Measurements from ENCODE around the gene FAM187B. TPM values are rescaled to one million over a fixed set of nuclear protein-coding genes. Genes with fewer than 3 reads are reported as not detected.
A peak's percentile ranks its signal among the peaks of the same experiment; 100 is the strongest.

FAM187B gene
- total RNA-seq, 1 donor from 2014 or later: not detected

GRCh38 chr19:35265126-35265899 is 36.8 kb upstream of the FAM187B start:
- Histone ChIP-seq H3K36me3 (ENCODE audit: insufficient read depth, low read length) (peaks cover 2% of the 10 kb centered on the region), H3K27me3 (ENCODE audit: insufficient read depth, low read length) (no peaks in the 10 kb centered on the region), H3K4me1 (ENCODE audit: insufficient read depth, low read length) (peaks cover 5% of the 10 kb centered on the region), H2AFZ (ENCODE audit: low read depth, low read length) (no peak overlapping the region), H3K9me3 (ENCODE audit: insufficient read depth, low read depth, low read length) (no peaks in the 10 kb centered on the region), H4K20me1 (ENCODE audit: insufficient read depth, low read length) (peaks cover 5% of the 10 kb centered on the region), H3K79me2 (ENCODE audit: insufficient read depth, low read length) (peaks cover 22% of the 10 kb centered on the region), H3K4me3 (ENCODE audit: insufficient read depth, low read depth, low read length) (no peak overlapping the region), H3K9ac (ENCODE audit: low read length) (no peak overlapping the region), H3K27ac (ENCODE audit: low read depth, low read length) (no peak overlapping the region), H3K4me2 (ENCODE audit: low read length) (no peak overlapping the region)
- Mint-ChIP-seq H3K27ac (ENCODE audit: unreplicated experiment) (no peak overlapping the region), H3K36me3 (ENCODE audit: low read depth, unreplicated experiment) (no peaks in the 10 kb centered on the region), H3K27me3 (ENCODE audit: low read depth, unreplicated experiment) (no peaks in the 10 kb centered on the region), H3K4me3 (ENCODE audit: unreplicated experiment) (peak overlapping the region; percentile 78), H3K4me1 (ENCODE audit: low read depth, unreplicated experiment) (peaks cover 5% of the 10 kb centered on the region), H3K9me3 (ENCODE audit: unreplicated experiment) (no peaks in the 10 kb centered on the region)
- TF ChIP-seq, protein P1, sequence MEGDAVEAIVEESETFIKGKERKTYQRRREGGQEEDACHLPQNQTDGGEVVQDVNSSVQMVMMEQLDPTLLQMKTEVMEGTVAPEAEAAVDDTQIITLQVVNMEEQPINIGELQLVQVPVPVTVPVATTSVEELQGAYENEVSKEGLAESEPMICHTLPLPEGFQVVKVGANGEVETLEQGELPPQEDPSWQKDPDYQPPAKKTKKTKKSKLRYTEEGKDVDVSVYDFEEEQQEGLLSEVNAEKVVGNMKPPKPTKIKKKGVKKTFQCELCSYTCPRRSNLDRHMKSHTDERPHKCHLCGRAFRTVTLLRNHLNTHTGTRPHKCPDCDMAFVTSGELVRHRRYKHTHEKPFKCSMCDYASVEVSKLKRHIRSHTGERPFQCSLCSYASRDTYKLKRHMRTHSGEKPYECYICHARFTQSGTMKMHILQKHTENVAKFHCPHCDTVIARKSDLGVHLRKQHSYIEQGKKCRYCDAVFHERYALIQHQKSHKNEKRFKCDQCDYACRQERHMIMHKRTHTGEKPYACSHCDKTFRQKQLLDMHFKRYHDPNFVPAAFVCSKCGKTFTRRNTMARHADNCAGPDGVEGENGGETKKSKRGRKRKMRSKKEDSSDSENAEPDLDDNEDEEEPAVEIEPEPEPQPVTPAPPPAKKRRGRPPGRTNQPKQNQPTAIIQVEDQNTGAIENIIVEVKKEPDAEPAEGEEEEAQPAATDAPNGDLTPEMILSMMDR (IDR thresholded peaks at IDR 0.05; ENCODE audit: insufficient read depth, low read depth, low read length): no peak
- TF ChIP-seq EZH2 (IDR thresholded peaks at IDR 0.05; ENCODE audit: insufficient read depth, low read length): no peak
- no peak for FAIRE-seq
- no peak for DNase-seq (ENCODE audit: low read depth)

DNA sequence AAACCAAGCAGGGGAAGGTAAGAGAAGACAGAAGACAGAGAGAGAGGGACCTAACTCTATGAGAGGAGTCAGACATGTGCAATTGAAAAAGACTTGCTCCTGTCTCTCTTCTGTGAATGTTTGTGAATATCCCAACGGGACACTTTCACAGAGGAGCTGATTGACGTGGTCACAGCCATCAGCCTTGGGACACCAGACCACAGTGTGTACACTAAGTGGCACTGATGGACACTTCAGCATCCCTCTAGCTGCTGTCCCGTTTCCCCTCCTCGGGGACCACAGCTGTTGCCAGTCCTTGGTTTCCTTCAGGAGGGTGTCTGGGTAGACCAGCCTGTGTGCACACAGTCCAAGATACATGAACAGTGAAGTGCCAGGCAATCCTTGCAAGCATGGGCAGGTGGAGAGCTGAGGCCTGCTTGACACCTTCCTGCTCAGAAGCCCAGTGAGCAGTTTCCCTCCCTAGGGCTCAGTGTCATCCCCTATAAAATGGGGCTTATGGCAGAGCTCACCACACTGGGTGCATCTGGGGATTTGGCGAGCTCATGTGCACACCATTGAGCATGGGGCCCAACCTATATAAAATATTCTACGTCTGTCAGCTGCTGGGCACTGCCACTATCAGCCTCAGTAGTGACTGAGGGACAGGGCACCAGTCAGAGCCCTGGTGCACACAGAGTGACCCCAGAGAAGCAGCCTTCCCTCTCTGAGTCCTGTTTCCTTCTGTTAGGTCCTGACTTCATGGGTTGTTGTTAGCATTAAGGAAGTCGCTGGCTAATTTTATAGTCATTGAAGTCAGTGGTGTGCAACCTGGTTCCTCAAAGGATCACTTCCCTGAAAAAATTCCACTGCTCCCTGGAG is 36.0 kb upstream of the FAM187B start:
- H3K36me3 ChIP-seq (ENCODE audit: insufficient read depth, low read length): no peaks in the 10 kb centered on the region
- no peak overlapping the region for H3K4me3 ChIP-seq (ENCODE audit: insufficient read depth, low read depth, low read length)
- H3K79me2 ChIP-seq (ENCODE audit: insufficient read depth, low read length): peaks cover 15% of the 10 kb centered on the region
- Mint-ChIP-seq H3K36me3 (ENCODE audit: low read depth, unreplicated experiment) (no peaks in the 10 kb centered on the region), H3K27me3 (ENCODE audit: low read depth, unreplicated experiment) (no peaks in the 10 kb centered on the region), H3K4me3 (ENCODE audit: unreplicated experiment) (no peak overlapping the region), H3K9me3 (ENCODE audit: unreplicated experiment) (no peaks in the 10 kb centered on the region), H3K4me1 (ENCODE audit: low read depth, unreplicated experiment) (peaks cover 5% of the 10 kb centered on the region), H3K27ac (ENCODE audit: unreplicated experiment) (no peak overlapping the region)
- H3K4me2 ChIP-seq (ENCODE audit: low read length): no peak overlapping the region
- no peak for FAIRE-seq
- no peak overlapping the region for H3K9ac ChIP-seq (ENCODE audit: low read length)
- peaks cover 5% of the 10 kb centered on the region for H3K4me1 ChIP-seq (ENCODE audit: insufficient read depth, low read length)
- no peak for DNase-seq (ENCODE audit: low read depth)
- TF ChIP-seq EZH2 (IDR thresholded peaks at IDR 0.05; ENCODE audit: insufficient read depth, low read length): no peak
- TF ChIP-seq, protein P1 (IDR thresholded peaks at IDR 0.05; ENCODE audit: insufficient read depth, low read depth, low read length): no peak
- no peak overlapping the region for H3K27ac ChIP-seq (ENCODE audit: low read depth, low read length)
- H2AFZ ChIP-seq (ENCODE audit: low read depth, low read length): no peak overlapping the region
- H3K9me3 ChIP-seq (ENCODE audit: insufficient read depth, low read depth, low read length): no peaks in the 10 kb centered on the region
- no peaks in the 10 kb centered on the region for H3K27me3 ChIP-seq (ENCODE audit: insufficient read depth, low read length)
- H4K20me1 ChIP-seq (ENCODE audit: insufficient read depth, low read length): no peaks in the 10 kb centered on the region

Measured in astrocyte (in vitro differentiated cells and primary cell).